NCI-H2081 treated with DMSO at 0.1 percent for 48 hours (cell line): ENCODE data around the gene H2BK1.

Experiments used
- DNase-seq: peaks from one replicate; lab custom pipeline; 2025; lab: John Stamatoyannopoulos, UW

Gene H2BK1

GRCh38 chr7:151232091-151232916, 22.0 kb upstream of the H2BK1 start, which contains the start of gene CHPF2:
TSS of gene CHPF2 (plus strand) at chr7:151232483. CDS start at chr7:151234012, 1,529 bp downstream.
- DNase-seq = peak; percentile 71

GRCh38 chr7:151231080-151231479, 20.8 kb upstream of the H2BK1 start:
- no peak for DNase-seq

- DNase-seq = no peak
These were observed 19.0 kb upstream of the H2BK1 start for GRCh38 chr7:151229249-151229648.

GRCh38 chr7:151228024-151228866, 18.0 kb upstream of the H2BK1 start:
- DNase-seq = no peak

GRCh38 chr7:151226875-151227782, 16.8 kb upstream of the H2BK1 start, which contains the start of gene ABCF2:
TSS of gene ABCF2 (minus strand) at chr7:151227205. CDS start at chr7:151226458, 747 bp downstream.
- DNase-seq = peak; percentile 87

GRCh38 chr7:151226560-151226874, 16.2 kb upstream of the H2BK1 start:
- DNase-seq = no peak

- no peak for DNase-seq
These were observed 15.7 kb upstream of the H2BK1 start for GRCh38 chr7:151225948-151226510.

- DNase-seq = no peak
These were observed 13.4 kb upstream of the H2BK1 start for GRCh38 chr7:151223728-151224127.

- DNase-seq = no peak
These were observed 7.9 kb upstream of the H2BK1 start for GRCh38 chr7:151218170-151218569.

GRCh38 chr7:151215396-151215795, 5.1 kb upstream of the H2BK1 start:
- no peak for DNase-seq

- no peak for DNase-seq
These were observed 3.5 kb upstream of the H2BK1 start for GRCh38 chr7:151213826-151214225.

GRCh38 chr7:151212626-151213025, 2.3 kb upstream of the H2BK1 start:
- DNase-seq = no peak

GRCh38 chr7:151211155-151211772, 976 bp upstream of the H2BK1 start:
- DNase-seq = no peak

- DNase-seq = no peak
These were observed 700 bp downstream of the H2BK1 start for GRCh38 chr7:151209588-151209987.

- DNase-seq = no peak
These were observed 1.9 kb downstream of the H2BK1 start for GRCh38 chr7:151208253-151208862.

GRCh38 chr7:151207804-151208203, 2.5 kb downstream of the H2BK1 start:
- no peak for DNase-seq

- DNase-seq = no peak
These were observed 3.0 kb downstream of the H2BK1 start for GRCh38 chr7:151207315-151207714.

GRCh38 chr7:151206914-151207313, 3.4 kb downstream of the H2BK1 start:
- no peak for DNase-seq

- DNase-seq = no peak
These were observed 4.6 kb downstream of the H2BK1 start for GRCh38 chr7:151205730-151206129.

- no peak for DNase-seq
These were observed 5.8 kb downstream of the H2BK1 start for GRCh38 chr7:151204383-151205032.
